GM18867 (cell line): Measurements from ENCODE around the gene MGAT5B.
"Not testable (repeated sequence)": the region's sequence is repeated elsewhere in the genome, so short reads cannot be mapped to it uniquely, and the experiment has no call there.

ENCODE experiments used
- ATAC-seq: cut with Tn5 transposase; IDR thresholded peaks from one replicate; pipeline ENCODE4 v1.9.1; 2021; ENCODE audit warnings: mild to moderate bottlenecking, moderate library complexity; ENCODE audit not compliant: unreplicated experiment

The MGAT5B gene

GRCh38 chr17:76847031-76847430 lies 21.2 kb upstream of the MGAT5B start:
- no peak for ATAC-seq

- no peak for ATAC-seq
These were observed 19.5 kb upstream of the MGAT5B start for GRCh38 chr17:76848670-76849069.

DNA sequence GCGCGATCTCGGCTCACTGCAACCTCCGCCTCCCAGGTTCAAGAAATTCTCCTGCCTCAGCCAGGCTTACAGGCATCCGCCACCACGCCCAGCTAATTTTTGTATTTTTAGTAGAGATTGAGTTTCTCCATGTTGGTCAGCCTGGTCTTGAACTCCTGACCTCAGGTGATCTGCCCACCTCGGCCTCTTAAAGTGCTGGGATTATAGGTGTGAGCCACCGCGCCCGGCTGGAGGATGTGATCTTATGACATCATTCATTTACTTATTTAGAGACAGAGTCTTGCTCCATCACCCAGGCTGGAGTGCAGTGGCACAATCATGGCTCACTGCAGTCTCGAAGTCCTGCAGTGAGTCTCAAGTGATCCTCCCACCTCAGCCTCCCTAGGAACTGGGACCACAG lies 19.0 kb upstream of the MGAT5B start:
- ATAC-seq = not testable (repeated sequence)

DNA sequence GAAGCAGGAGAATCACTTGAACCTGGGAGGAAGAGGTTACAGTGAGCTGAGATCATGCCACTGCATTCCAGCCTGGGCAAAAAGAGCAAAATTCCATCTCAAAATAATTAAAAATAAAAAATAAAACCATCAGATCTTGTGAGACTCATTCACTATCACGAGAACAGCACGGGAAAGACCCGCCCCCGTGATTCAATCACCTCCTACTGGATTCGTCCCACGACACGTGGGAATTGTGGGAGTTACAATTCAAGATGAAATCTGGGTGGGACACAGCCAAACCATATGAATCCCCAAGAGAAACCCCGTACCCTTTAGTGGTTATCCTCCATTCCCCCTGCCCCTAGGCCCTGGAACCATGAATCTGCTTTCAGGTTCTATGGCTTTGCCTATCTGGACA lies 15.4 kb upstream of the MGAT5B start:
- ATAC-seq = no peak

GRCh38 chr17:76855105-76855504 lies 13.1 kb upstream of the MGAT5B start:
- no peak for ATAC-seq

GRCh38 chr17:76862079-76862478 lies 6.1 kb upstream of the MGAT5B start:
- ATAC-seq = no peak

DNA sequence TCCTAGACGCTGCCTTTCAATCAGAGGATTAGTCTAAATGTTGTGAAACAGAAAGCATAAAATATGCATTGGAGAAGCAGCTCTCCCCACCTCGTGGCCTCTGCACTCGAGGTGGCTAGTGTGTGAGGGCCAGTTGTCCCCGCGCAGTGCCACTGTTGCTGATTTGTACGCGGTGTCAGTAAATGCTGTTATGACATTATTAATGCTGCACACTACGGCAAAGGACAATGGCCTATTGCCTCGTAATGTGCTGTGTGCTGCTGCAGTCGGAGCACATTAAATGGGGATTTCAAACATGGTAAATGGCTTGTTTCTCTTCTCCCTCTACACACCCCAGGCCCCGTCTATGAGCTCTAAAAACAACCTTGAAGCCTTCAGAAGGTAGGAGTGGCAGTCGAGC lies 5.7 kb upstream of the MGAT5B start:
- no peak for ATAC-seq

DNA sequence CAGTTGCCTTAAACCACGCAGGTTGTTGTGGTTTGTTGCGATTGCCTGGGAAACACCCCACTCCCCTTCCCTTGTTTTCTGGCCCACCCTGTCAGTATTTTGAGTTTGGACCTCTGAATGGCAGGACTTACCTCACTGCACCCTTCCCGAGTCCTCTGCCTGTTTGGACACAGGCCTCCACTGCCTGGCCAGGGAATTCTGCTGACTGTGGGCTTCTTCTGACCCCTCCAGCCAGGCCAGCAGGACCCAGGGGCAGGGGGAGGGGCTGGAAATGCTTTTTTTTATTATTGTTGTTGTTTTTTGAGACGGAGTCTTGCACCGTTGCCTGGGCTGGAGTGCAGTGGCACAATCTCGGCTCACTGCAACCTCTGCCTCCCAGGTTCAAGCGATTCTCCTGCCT lies 4.2 kb upstream of the MGAT5B start:
- no peak for ATAC-seq

DNA sequence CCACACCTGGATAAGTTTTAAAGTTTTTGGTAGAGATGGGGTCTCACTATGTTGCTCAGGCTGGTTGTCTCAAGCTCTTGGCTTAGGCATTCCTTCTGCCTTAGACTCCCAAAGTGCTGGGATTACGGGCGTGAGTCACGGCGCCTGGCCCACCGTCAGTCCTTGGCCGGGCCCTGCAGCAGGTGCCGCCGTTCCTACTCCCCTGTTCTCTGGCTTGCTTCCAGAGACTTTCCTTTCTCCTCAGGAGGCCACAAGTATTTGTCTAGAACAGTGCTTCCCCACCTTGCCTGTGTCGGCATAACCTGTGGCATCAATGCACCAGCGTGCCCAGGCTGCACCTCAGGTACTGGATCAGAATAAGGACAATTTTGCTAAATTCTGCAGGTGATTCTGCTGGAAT lies 3.0 kb upstream of the MGAT5B start:
- no peak for ATAC-seq

- no peak for ATAC-seq
These were observed 2.0 kb upstream of the MGAT5B start for GRCh38 chr17:76866203-76866602.

DNA sequence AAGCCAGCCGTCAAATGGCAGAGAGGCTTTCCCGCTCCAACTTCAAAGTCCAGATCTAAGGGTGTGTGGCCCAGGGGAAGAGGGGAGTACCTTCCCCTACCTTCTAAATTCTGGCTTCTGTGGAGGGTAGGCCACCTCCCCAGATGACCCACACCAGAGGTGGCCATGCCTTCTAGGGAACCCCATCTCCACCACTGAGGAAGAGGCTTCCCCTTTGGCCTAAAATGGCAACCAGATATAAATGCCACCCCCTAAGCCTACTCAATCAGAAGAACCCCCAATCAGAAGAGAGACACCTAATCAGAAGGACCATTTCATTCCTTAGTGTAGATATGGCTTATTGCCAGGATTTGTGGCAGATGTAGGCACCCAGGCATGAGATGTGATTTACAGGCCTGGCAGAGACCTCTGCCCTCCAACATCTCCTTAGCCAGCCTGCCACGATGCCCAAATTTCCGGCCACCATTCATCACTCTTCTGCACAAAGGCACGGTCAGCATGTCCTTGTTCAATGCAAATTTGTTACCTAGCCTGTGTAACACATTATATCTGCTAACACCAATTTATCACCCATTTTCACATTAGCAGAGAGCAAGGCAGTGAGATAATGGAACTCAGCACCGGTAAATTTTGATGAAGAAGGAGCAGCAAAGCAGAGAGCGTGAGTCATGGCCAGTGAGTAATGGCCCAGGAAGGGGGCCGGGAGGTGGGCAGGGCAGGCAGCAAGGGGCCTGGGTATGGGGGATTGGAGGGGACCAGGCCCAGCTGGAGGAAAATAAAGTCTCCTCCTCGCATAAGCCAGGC lies 1.2 kb upstream of the MGAT5B start:
- no peak for ATAC-seq

GRCh38 chr17:76867578-76868175 lies 527 bp upstream of the MGAT5B start:
- ATAC-seq = no peak

- ATAC-seq = peak; percentile 12
These were observed 678 bp downstream of the MGAT5B start for GRCh38 chr17:76868669-76869495.

- no peak for ATAC-seq
These were observed 1.5 kb downstream of the MGAT5B start for GRCh38 chr17:76869496-76870376.

- no peak for ATAC-seq
These were observed 2.1 kb downstream of the MGAT5B start for GRCh38 chr17:76870377-76870714.

- ATAC-seq = no peak
These were observed 3.5 kb downstream of the MGAT5B start for GRCh38 chr17:76871668-76872067.

DNA sequence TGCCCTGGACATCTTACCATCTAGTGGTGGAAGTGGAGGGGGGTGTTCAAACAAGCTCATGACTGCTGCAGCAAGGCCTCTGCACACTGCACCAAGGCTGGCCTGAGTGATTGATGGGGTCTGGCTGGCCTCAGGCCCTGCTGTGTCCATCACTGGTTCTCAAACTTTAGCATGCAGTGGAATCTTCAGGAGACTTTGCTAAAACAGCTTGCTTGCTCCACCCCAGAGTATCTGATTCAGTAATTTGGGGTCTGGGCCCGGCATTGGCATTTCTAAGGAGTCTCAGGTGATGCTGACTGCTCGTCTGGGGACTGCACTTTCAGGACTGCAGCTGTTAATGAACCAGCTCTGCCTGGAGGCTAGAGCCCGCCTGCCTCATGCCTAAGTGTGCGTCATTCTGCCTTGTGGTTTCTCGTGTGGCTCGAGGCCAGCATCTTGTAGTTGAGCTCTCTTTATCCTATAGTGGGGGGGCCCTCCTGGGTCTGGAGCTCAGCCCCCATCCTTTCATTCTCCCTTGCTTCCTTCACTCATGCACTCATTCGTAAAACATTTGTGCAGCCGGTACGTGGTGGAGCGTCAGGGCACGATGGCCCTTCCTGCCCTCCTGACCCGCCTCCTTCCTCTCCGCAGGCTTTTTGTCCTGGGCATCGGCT lies 4.1 kb downstream of the MGAT5B start:
- no peak for ATAC-seq

DNA sequence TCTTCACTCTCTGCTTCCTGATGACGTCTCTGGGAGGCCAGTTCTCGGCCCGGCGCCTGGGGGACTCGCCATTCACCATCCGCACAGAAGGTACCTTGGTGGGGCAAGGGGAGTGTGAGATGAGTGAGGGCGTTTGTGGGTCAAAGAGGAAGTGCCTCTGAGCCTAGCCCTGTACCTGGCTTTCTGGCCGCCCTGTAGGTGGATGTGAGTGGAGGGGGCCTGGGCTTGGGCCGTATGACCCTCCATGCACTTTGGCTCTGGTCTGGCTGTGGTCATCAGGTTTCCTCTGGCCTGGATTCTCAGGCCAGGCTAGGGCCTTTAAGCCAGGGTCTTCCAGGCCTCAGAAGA lies 4.6 kb downstream of the MGAT5B start:
- ATAC-seq = no peak

- no peak for ATAC-seq
These were observed 5.7 kb downstream of the MGAT5B start for GRCh38 chr17:76873856-76874255.

DNA sequence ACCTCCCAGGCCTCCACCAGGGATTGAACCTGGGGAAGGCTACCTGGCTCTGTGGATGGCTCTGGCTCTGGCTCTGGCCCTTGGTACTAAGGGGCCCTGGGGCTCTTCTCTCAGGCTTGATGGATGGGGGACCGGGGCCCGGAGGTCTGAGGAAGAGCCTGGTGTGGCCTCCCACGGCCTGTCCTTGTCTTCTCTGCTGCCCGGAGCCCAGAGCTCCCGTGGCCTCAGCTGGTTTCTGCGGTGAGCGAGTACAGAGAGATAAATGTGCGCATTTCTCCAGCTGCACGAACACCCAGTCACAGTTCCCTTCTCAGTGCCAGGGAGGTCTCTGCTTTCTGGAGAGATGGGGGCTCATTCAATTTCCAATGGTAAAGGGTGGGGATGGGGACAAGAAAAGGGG lies 9.2 kb downstream of the MGAT5B start:
- no peak for ATAC-seq

- no peak for ATAC-seq
These were observed 10.4 kb downstream of the MGAT5B start for GRCh38 chr17:76878568-76878967.
